HEK293 (cell line): ENCODE results near the gene CDK5R2.

Experiments
- ATF2 ChIP-seq: fragments of 450-650 bp; formaldehyde crosslinking; IDR thresholded peaks from 2 replicates; pipeline ENCODE4 v1.5.1; 2016; ENCODE audit warnings: missing biosample characterization, missing genetic modification characterization, low read depth
- KLF8 ChIP-seq: fragments of 450-650 bp; formaldehyde crosslinking; IDR thresholded peaks from 2 replicates; pipeline ENCODE4 v1.5.1; 2016; ENCODE audit warnings: missing biosample characterization, missing genetic modification characterization
- SP7 ChIP-seq: fragments of 450-650 bp; formaldehyde crosslinking; IDR thresholded peaks from 2 replicates; pipeline ENCODE4 v1.5.1; 2016; ENCODE audit warnings: missing biosample characterization, missing genetic modification characterization
- WT1 ChIP-seq: fragments of 450-650 bp; formaldehyde crosslinking; IDR thresholded peaks from 2 replicates; pipeline ENCODE4 v1.5.1; 2016; ENCODE audit warnings: missing biosample characterization, missing genetic modification characterization
- ZBTB10 ChIP-seq: fragments of 450-650 bp; formaldehyde crosslinking; IDR thresholded peaks from 2 replicates; pipeline ENCODE4 v1.5.1; 2016; ENCODE audit warnings: missing biosample characterization, missing genetic modification characterization
- ZBTB17 ChIP-seq: fragments of 450-650 bp; formaldehyde crosslinking; IDR thresholded peaks from 2 replicates; pipeline ENCODE4 v1.5.1; 2016; ENCODE audit warnings: missing biosample characterization, missing genetic modification characterization
- ZBTB49 ChIP-seq: fragments of 450-650 bp; formaldehyde crosslinking; IDR thresholded peaks from 2 replicates; pipeline ENCODE4 v1.5.1; 2016; ENCODE audit warnings: missing biosample characterization, missing genetic modification characterization, low read depth
- ZBTB6 ChIP-seq: fragments of 450-650 bp; formaldehyde crosslinking; IDR thresholded peaks from 2 replicates; pipeline ENCODE4 v1.5.1; 2017; ENCODE audit warnings: missing biosample characterization, missing genetic modification characterization
- ZFP37 ChIP-seq: fragments of 450-650 bp; formaldehyde crosslinking; IDR thresholded peaks from 2 replicates; pipeline ENCODE4 v1.5.1; 2016; ENCODE audit warnings: missing biosample characterization, missing genetic modification characterization
- ZNF2 ChIP-seq: fragments of 450-650 bp; formaldehyde crosslinking; IDR thresholded peaks from 2 replicates; pipeline ENCODE4 v1.5.1; 2016; ENCODE audit warnings: missing biosample characterization, missing genetic modification characterization
- ZNF335 ChIP-seq: fragments of 450-650 bp; formaldehyde crosslinking; conservative IDR thresholded peaks from 2 replicates; pipeline ENCODE4 v1.5.1; 2016; ENCODE audit warnings: missing biosample characterization, missing genetic modification characterization
- ZNF362 ChIP-seq: fragments of 450-650 bp; formaldehyde crosslinking; IDR thresholded peaks from 2 replicates; pipeline ENCODE4 v1.5.1; 2016; ENCODE audit warnings: missing biosample characterization, missing genetic modification characterization
- ZNF394 ChIP-seq: fragments of 450-650 bp; formaldehyde crosslinking; IDR thresholded peaks from 2 replicates; pipeline ENCODE4 v1.5.1; 2016; ENCODE audit warnings: missing biosample characterization, missing genetic modification characterization, mild to moderate bottlenecking, moderate library complexity, borderline replicate concordance
- ZNF777 ChIP-seq: fragments of 450-650 bp; formaldehyde crosslinking; IDR thresholded peaks from 2 replicates; pipeline ENCODE4 v1.5.1; 2017; ENCODE audit warnings: missing biosample characterization, missing genetic modification characterization, borderline replicate concordance
- ZNF837 ChIP-seq: fragments of 450-650 bp; formaldehyde crosslinking; IDR thresholded peaks from 2 replicates; pipeline ENCODE4 v1.5.1; 2016; ENCODE audit warnings: missing biosample characterization, missing genetic modification characterization
- TF ChIP-seq, protein P1 (sequence below): fragments of 450-650 bp; formaldehyde crosslinking; IDR thresholded peaks from 2 replicates; pipeline ENCODE4 v1.5.1; 2016; ENCODE audit warnings: missing biosample characterization, missing genetic modification characterization
- TF ChIP-seq, protein P2 (sequence below): fragments of 450-650 bp; formaldehyde crosslinking; conservative IDR thresholded peaks from 2 replicates; pipeline ENCODE4 v1.5.1; 2016; ENCODE audit warnings: low read depth, missing biosample characterization, missing genetic modification characterization
- TF ChIP-seq, protein P3 (sequence below): fragments of 450-650 bp; formaldehyde crosslinking; IDR thresholded peaks from 2 replicates; pipeline ENCODE4 v1.5.1; 2016; ENCODE audit warnings: missing biosample characterization, missing genetic modification characterization

The CDK5R2 gene

DNA sequence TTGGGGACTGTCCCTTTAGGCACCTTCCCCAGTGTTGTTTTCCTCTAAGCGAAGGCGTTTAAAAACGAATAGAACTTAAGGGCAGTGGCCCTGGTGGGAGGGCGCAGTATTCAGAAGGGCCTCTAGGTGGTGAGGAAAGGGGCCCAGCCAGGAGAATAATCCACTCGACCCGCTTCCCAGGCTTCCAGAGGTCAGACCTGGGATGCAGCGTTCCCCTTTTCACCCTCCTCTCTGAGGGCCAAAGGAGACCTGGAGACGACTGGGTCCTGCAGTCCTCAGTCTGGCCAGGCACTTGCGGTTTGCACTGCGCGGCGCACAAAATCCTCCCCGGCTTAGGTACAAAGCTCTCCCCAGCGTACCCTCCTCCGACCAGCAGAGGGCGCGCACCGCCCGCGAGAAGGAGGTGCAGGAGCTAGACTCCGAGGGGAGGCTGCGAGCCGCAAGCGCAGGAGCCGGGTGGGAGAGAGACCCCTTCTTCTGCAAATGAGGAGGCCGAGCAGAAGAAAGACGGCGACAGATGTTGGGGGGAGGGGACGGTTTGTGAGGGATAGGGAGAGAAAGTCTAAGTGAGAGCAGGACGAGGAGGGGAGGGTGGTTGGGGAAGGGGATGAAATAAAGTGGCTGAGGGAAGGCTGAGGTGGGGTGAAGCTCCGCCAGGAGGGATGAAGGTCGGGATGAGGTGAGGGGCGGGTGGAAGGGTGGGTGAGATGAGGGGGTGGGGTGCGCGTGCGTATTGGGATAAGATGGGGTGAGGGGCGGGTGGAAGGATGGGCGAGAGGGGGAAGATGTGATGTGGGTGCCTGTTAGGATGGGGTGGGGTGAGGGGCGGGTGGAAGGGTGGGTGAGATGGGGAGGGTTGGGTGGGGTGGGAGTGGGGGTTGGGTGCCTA is 20.6 kb downstream of the CDK5R2 start (continued):
- TF ChIP-seq ZBTB10 (tag by site-specific recombination) (peak; percentile 55; the same call in 1 of the 2 replicates), ZBTB6 (peak; percentile 47; the same call in 1 of the 2 replicates), WT1 (tag by site-specific recombination) (no peak), SP7 (0 out of 2 replicates have a peak, but pooled peaks have one; percentile 19), ATF2 (no peak), ZNF335 (tag by site-specific recombination) (peak; percentile 71), ZNF837 (tag by site-specific recombination) (no peak), ZNF394 (peak; percentile 16; the same call in 1 of the 2 replicates), ZBTB17 (tag by site-specific recombination) (peak; percentile 52; the same call in 1 of the 2 replicates), ZNF777 (tag by site-specific recombination) (no peak), ZNF362 (tag by site-specific recombination) (no peak), ZBTB49 (tag by site-specific recombination) (no peak), ZNF2 (tag by site-specific recombination) (peak; percentile 76), ZFP37 (tag by site-specific recombination) (0 out of 2 replicates have a peak, but pooled peaks have one; percentile 56), KLF8 (tag by site-specific recombination) (peak; percentile 21; the same call in 1 of the 2 replicates)
- TF ChIP-seq, protein P1, sequence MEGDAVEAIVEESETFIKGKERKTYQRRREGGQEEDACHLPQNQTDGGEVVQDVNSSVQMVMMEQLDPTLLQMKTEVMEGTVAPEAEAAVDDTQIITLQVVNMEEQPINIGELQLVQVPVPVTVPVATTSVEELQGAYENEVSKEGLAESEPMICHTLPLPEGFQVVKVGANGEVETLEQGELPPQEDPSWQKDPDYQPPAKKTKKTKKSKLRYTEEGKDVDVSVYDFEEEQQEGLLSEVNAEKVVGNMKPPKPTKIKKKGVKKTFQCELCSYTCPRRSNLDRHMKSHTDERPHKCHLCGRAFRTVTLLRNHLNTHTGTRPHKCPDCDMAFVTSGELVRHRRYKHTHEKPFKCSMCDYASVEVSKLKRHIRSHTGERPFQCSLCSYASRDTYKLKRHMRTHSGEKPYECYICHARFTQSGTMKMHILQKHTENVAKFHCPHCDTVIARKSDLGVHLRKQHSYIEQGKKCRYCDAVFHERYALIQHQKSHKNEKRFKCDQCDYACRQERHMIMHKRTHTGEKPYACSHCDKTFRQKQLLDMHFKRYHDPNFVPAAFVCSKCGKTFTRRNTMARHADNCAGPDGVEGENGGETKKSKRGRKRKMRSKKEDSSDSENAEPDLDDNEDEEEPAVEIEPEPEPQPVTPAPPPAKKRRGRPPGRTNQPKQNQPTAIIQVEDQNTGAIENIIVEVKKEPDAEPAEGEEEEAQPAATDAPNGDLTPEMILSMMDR (tag by site-specific recombination): peak; percentile 99
- TF ChIP-seq, protein P2, sequence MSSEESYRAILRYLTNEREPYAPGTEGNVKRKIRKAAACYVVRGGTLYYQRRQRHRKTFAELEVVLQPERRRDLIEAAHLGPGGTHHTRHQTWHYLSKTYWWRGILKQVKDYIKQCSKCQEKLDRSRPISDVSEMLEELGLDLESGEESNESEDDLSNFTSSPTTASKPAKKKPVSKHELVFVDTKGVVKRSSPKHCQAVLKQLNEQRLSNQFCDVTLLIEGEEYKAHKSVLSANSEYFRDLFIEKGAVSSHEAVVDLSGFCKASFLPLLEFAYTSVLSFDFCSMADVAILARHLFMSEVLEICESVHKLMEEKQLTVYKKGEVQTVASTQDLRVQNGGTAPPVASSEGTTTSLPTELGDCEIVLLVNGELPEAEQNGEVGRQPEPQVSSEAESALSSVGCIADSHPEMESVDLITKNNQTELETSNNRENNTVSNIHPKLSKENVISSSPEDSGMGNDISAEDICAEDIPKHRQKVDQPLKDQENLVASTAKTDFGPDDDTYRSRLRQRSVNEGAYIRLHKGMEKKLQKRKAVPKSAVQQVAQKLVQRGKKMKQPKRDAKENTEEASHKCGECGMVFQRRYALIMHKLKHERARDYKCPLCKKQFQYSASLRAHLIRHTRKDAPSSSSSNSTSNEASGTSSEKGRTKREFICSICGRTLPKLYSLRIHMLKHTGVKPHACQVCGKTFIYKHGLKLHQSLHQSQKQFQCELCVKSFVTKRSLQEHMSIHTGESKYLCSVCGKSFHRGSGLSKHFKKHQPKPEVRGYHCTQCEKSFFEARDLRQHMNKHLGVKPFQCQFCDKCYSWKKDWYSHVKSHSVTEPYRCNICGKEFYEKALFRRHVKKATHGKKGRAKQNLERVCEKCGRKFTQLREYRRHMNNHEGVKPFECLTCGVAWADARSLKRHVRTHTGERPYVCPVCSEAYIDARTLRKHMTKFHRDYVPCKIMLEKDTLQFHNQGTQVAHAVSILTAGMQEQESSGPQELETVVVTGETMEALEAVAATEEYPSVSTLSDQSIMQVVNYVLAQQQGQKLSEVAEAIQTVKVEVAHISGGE (tag by site-specific recombination): peak; percentile 55
- TF ChIP-seq, protein P3, sequence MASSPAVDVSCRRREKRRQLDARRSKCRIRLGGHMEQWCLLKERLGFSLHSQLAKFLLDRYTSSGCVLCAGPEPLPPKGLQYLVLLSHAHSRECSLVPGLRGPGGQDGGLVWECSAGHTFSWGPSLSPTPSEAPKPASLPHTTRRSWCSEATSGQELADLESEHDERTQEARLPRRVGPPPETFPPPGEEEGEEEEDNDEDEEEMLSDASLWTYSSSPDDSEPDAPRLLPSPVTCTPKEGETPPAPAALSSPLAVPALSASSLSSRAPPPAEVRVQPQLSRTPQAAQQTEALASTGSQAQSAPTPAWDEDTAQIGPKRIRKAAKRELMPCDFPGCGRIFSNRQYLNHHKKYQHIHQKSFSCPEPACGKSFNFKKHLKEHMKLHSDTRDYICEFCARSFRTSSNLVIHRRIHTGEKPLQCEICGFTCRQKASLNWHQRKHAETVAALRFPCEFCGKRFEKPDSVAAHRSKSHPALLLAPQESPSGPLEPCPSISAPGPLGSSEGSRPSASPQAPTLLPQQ (tag by site-specific recombination): 0 out of 2 replicates have a peak, but pooled peaks have one; percentile 35
